Erythroblast (primary cell): ENCODE results near the gene ERN1.

Experiments
- GATA1 ChIP-seq: IDR thresholded peaks from 2 replicates; pipeline ENCODE4 v1.6.1; 2011; ENCODE audit warnings: low read depth, mild to moderate bottlenecking, control low read depth, low read length, moderate library complexity
- POLR2A ChIP-seq: IDR thresholded peaks from 2 replicates; pipeline ENCODE4 v1.6.1; 2011; ENCODE audit warnings: mild to moderate bottlenecking, low read length

- no peak for TF ChIP-seq POLR2A
- no peak for TF ChIP-seq GATA1
Observed at GRCh38 chr17:64060331-64060730, 69.6 kb downstream of the ERN1 start.
